ENCODE measurements around the gene TMSB10.
"Not testable (repeated sequence)": the region's sequence is repeated elsewhere in the genome, so short reads cannot be mapped to it uniquely, and the experiment has no call there.

TMSB10 gene

GRCh38 chr2:84861539-84861938 is 43.9 kb upstream of the TMSB10 start:
- no peak for DNase-seq (ENCODE audit: low read depth, low spot score)
- in situ Hi-C loops (cut with HindIII; ENCODE audit: low sequenced_read_pairs) = no loop called here

GRCh38 chr2:84862006-84862405 is 43.5 kb upstream of the TMSB10 start:
- TF ChIP-seq CTCF (IDR thresholded peaks at IDR 0.05; ENCODE audit: low read depth, low read length) = no peak
- in situ Hi-C loops (cut with HindIII; ENCODE audit: low sequenced_read_pairs) = no loop called here
- no peak overlapping the region for H3K4me3 ChIP-seq (ENCODE audit: low read depth, low read length)
- DNase-seq (ENCODE audit: low read depth, low spot score) = no peak

More at GRCh38 chr2:84861539-84861938, 43.9 kb upstream of the TMSB10 start:
- no peak overlapping the region for H3K4me3 ChIP-seq (ENCODE audit: low read depth, low read length)
- no peak for TF ChIP-seq CTCF (IDR thresholded peaks at IDR 0.05; ENCODE audit: low read depth, low read length)

- in situ Hi-C loops (cut with HindIII; ENCODE audit: low sequenced_read_pairs) = no loop called here
- DNase-seq (ENCODE audit: low read depth, low spot score) = peak; percentile 23
- TF ChIP-seq CTCF (IDR thresholded peaks at IDR 0.05; ENCODE audit: low read depth, low read length) = no peak
- H3K4me3 ChIP-seq (ENCODE audit: low read depth, low read length) = no peak overlapping the region
Observed at GRCh38 chr2:84865181-84865783, 40.2 kb upstream of the TMSB10 start.

GRCh38 chr2:84866122-84866521 is 39.3 kb upstream of the TMSB10 start:
- TF ChIP-seq CTCF (IDR thresholded peaks at IDR 0.05; ENCODE audit: low read depth, low read length) = no peak
- no peak overlapping the region for H3K4me3 ChIP-seq (ENCODE audit: low read depth, low read length)
- in situ Hi-C loops (cut with HindIII; ENCODE audit: low sequenced_read_pairs) = no loop called here
- no peak for DNase-seq (ENCODE audit: low read depth, low spot score)

GRCh38 chr2:84868327-84868726 is 37.1 kb upstream of the TMSB10 start:
- H3K4me3 ChIP-seq (ENCODE audit: low read depth, low read length); in situ Hi-C loops (cut with HindIII; ENCODE audit: low sequenced_read_pairs); DNase-seq (ENCODE audit: low read depth, low spot score): not testable (repeated sequence)

GRCh38 chr2:84870306-84870705 is 35.1 kb upstream of the TMSB10 start:
- in situ Hi-C loops (cut with HindIII; ENCODE audit: low sequenced_read_pairs) = no loop called here
- H3K4me3 ChIP-seq (ENCODE audit: low read depth, low read length) = no peak overlapping the region
- no peak for DNase-seq (ENCODE audit: low read depth, low spot score)
- TF ChIP-seq CTCF (IDR thresholded peaks at IDR 0.05; ENCODE audit: low read depth, low read length) = no peak

- H3K4me3 ChIP-seq (ENCODE audit: low read depth, low read length); in situ Hi-C loops (cut with HindIII; ENCODE audit: low sequenced_read_pairs); DNase-seq (ENCODE audit: low read depth, low spot score): not testable (repeated sequence)
Observed at GRCh38 chr2:84872691-84873090, 32.8 kb upstream of the TMSB10 start.

- TF ChIP-seq CTCF (IDR thresholded peaks at IDR 0.05; ENCODE audit: low read depth, low read length) = no peak
- no peak for DNase-seq (ENCODE audit: low read depth, low spot score)
- no peak overlapping the region for H3K4me3 ChIP-seq (ENCODE audit: low read depth, low read length)
- in situ Hi-C loops (cut with HindIII; ENCODE audit: low sequenced_read_pairs) = no loop called here
Observed at GRCh38 chr2:84873350-84873749, 32.1 kb upstream of the TMSB10 start.

Data from astrocyte of the spinal cord (primary cell).